Panc1 (cell line): Measurements from ENCODE around the gene ITGAV. TPM values are rescaled to one million over a fixed set of nuclear protein-coding genes. Genes with fewer than 3 reads are reported as not detected.

ENCODE experiments used
- ATAC-seq: fragments of 200-7000 bp; cut with Tn5 transposase; 2 replicates; pipeline ENCODE4 v1.9.1; 2020; ENCODE audit warnings: mild to moderate bottlenecking, moderate library complexity
- BruUV-seq: library from RNA; stranded (reverse); fragments of 400-500 nt; replicated peaks from 2 replicates; lab custom pipeline; 2021; lab: Mats Ljungman, UMichigan
- CTCF ChIA-PET: fragments of 300-600 bp; sonication (Branson Sonifier 250); formaldehyde crosslinking; loops from one replicate; lab custom pipeline; 2022; ENCODE audit warnings: antibody characterized with exemption; lab: Charles Lee
- POLR2A ChIA-PET: fragments of 300-600 bp; sonication (Branson Sonifier 250); formaldehyde crosslinking; loops from one replicate; lab custom pipeline; 2022; ENCODE audit warnings: antibody characterized with exemption; lab: Charles Lee
- DNase-seq: peaks from one replicate; pipeline ENCODE4 v3.0.0-alpha.2; 2010; ENCODE audit warnings: low read depth, low spot score
- H3K27ac ChIP-seq: 2 replicates; pipeline ENCODE4 v1.5.1; 2011; ENCODE audit warnings: mild to moderate bottlenecking, low read length, inconsistent platforms
- H3K27me3 ChIP-seq: fragments of 200-500 bp; sonication (Bioruptor generic); 2 replicates; pipeline ENCODE4 v1.6.0; 2014; ENCODE audit warnings: low read length, inconsistent platforms; ENCODE audit not compliant: control insufficient read depth, insufficient read depth
- H3K36me3 ChIP-seq: fragments of 200-500 bp; sonication (Bioruptor generic); 2 replicates; pipeline ENCODE4 v1.5.1; 2014; ENCODE audit warnings: inconsistent platforms, mild to moderate bottlenecking, low read length, moderate library complexity; ENCODE audit not compliant: control insufficient read depth, insufficient read depth
- H3K4me1 ChIP-seq: 2 replicates; pipeline ENCODE4 v1.5.1; 2011; ENCODE audit warnings: inconsistent platforms, mild to moderate bottlenecking, low read length, moderate library complexity; ENCODE audit not compliant: control insufficient read depth, insufficient read depth
- H3K4me3 ChIP-seq, 2 experiments: 2 replicates each; pipeline ENCODE4 v1.5.1; 2011 to 2012; ENCODE audit warnings: low read depth in 2 of 2, low read length in 2 of 2, mild to moderate bottlenecking in 2 of 2, inconsistent platforms in 1 of 2, moderate library complexity in 1 of 2
- H3K9me3 ChIP-seq: fragments of 200-500 bp; sonication (Bioruptor generic); 2 replicates; pipeline ENCODE4 v1.5.1; 2014; ENCODE audit warnings: low read depth, mild to moderate bottlenecking, inconsistent platforms, low read length, moderate library complexity; ENCODE audit not compliant: control insufficient read depth, insufficient read depth
- POLR2AphosphoS5 ChIP-seq: IDR thresholded peaks from 2 replicates; pipeline ENCODE4 v1.6.1; 2012; ENCODE audit warnings: mild to moderate bottlenecking, low read depth, low read length, moderate library complexity
- SIN3A ChIP-seq: IDR thresholded peaks from 2 replicates; pipeline ENCODE4 v1.6.1; 2012; ENCODE audit warnings: low read depth, mild to moderate bottlenecking, low read length, moderate library complexity, borderline replicate concordance; ENCODE audit not compliant: insufficient read depth
- TCF7L2 ChIP-seq: IDR thresholded peaks from 2 replicates; pipeline ENCODE4 v1.6.1; 2011; ENCODE audit warnings: mild to moderate bottlenecking, low read depth, low read length, inconsistent platforms
- in situ Hi-C: cut with HindIII; loops from 2 replicates; pipeline ENCODE4 v1.10.0; 2016; ENCODE audit warnings: low sequenced_read_pairs, low pct_unique_long_range_greater_than_20kb
- intact Hi-C: fragments of 100-400 bp; cut with micrococcal nuclease; formaldehyde crosslinking; loops from one replicate; pipeline ENCODE4 v1.10.0; 2022; ENCODE audit not compliant: unreplicated experiment
- total RNA-seq: library from RNA; stranded (reverse); gene quantifications from one replicate; pipeline ENCODE4 v1.2.1, GENCODE V29; 2021; ENCODE audit not compliant: unreplicated experiment
- TF ChIP-seq, protein P1 (sequence below): fragments of 450-650 bp; IDR thresholded peaks from 2 replicates; pipeline ENCODE4 v1.5.1; 2017; ENCODE audit warnings: mild to moderate bottlenecking
- TF ChIP-seq, protein P2 (sequence below), 2 experiments: IDR thresholded peaks; 2 replicates each; pipeline ENCODE4 v1.6.1; 2011 to 2012; ENCODE audit warnings: low read depth in 2 of 2, control low read depth in 1 of 2, low read length in 1 of 2, mild to moderate bottlenecking in 1 of 2, moderate library complexity in 1 of 2; ENCODE audit not compliant: insufficient read depth in 1 of 2

Gene ITGAV
- total RNA-seq, 1 experiment from 2014 or later: 218 TPM

DNA sequence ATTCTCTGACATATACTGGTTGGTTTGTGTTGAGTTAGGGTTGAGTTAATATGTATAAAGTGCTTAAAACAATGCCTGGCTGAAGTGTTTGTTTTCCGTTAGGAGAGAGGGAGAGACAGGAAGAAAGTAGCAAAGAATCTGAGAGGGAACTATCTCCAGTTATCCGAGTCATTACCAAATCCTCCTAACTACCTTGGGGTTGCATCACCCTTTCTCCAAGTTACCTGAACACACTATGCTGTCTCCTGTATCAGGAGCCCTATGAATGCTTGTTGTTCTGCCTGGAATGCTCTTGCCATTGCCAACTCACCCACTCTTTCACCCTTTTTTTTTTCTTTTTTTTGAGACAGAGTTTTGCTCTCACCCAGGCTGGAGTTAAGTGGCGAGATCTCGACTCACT, 47.9 kb upstream of the ITGAV start:
- POLR2A ChIA-PET: no interaction called here
- no peak for TF ChIP-seq POLR2AphosphoS5
- TF ChIP-seq, protein P1, sequence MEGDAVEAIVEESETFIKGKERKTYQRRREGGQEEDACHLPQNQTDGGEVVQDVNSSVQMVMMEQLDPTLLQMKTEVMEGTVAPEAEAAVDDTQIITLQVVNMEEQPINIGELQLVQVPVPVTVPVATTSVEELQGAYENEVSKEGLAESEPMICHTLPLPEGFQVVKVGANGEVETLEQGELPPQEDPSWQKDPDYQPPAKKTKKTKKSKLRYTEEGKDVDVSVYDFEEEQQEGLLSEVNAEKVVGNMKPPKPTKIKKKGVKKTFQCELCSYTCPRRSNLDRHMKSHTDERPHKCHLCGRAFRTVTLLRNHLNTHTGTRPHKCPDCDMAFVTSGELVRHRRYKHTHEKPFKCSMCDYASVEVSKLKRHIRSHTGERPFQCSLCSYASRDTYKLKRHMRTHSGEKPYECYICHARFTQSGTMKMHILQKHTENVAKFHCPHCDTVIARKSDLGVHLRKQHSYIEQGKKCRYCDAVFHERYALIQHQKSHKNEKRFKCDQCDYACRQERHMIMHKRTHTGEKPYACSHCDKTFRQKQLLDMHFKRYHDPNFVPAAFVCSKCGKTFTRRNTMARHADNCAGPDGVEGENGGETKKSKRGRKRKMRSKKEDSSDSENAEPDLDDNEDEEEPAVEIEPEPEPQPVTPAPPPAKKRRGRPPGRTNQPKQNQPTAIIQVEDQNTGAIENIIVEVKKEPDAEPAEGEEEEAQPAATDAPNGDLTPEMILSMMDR: no peak
- TF ChIP-seq, protein P2, sequence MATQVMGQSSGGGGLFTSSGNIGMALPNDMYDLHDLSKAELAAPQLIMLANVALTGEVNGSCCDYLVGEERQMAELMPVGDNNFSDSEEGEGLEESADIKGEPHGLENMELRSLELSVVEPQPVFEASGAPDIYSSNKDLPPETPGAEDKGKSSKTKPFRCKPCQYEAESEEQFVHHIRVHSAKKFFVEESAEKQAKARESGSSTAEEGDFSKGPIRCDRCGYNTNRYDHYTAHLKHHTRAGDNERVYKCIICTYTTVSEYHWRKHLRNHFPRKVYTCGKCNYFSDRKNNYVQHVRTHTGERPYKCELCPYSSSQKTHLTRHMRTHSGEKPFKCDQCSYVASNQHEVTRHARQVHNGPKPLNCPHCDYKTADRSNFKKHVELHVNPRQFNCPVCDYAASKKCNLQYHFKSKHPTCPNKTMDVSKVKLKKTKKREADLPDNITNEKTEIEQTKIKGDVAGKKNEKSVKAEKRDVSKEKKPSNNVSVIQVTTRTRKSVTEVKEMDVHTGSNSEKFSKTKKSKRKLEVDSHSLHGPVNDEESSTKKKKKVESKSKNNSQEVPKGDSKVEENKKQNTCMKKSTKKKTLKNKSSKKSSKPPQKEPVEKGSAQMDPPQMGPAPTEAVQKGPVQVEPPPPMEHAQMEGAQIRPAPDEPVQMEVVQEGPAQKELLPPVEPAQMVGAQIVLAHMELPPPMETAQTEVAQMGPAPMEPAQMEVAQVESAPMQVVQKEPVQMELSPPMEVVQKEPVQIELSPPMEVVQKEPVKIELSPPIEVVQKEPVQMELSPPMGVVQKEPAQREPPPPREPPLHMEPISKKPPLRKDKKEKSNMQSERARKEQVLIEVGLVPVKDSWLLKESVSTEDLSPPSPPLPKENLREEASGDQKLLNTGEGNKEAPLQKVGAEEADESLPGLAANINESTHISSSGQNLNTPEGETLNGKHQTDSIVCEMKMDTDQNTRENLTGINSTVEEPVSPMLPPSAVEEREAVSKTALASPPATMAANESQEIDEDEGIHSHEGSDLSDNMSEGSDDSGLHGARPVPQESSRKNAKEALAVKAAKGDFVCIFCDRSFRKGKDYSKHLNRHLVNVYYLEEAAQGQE (IDR thresholded peaks at IDR 0.05; ENCODE audit: insufficient read depth in 1 of 2, low read depth in 2 of 2, low read length in 1 of 2): no peak
- no peak for TF ChIP-seq SIN3A
- H3K4me1 ChIP-seq: peaks cover 34% of the 10 kb centered on the region
- H3K9me3 ChIP-seq: no peaks in the 10 kb centered on the region
- H3K36me3 ChIP-seq: no peaks in the 10 kb centered on the region
- in situ Hi-C loops (no loop called here), intact Hi-C loops (no loop called here)
- ATAC-seq (no peak), DNase-seq (no peak)
- no TSS peak for BruUV-seq
- peak overlapping the region; percentile 62; the same call in 1 of the 2 replicates for H3K27ac ChIP-seq
- no peak overlapping the region for H3K4me3 ChIP-seq
- CTCF ChIA-PET: no interaction called here
- H3K27me3 ChIP-seq: no peaks in the 10 kb centered on the region

DNA sequence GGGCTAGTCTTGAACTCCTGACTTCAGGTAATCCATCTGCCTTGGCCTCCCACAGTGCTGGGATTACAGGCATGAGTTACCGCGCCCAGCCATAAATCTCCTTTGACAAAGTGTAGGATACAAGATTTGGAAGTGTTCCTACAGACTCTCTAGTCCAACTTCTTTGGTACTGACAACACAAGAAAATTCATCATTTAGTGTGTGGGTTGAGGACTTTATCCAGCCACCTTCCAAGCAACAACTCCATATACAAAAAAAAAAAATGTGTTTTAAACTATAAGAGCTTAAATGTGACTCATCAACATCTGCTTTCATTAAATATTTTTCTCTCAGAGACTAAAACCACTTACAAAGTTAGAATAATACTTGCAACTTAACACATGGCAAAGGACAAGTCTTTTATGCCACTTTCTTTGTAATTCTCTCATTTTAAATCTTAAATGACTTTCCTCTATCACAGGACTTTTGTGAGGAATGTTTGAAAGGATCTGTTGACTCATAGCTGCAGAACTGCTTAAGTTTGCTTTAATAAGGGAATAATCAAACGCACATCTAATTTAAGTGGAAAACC, 46.2 kb upstream of the ITGAV start:
- TF ChIP-seq, protein P2 (IDR thresholded peaks at IDR 0.05; ENCODE audit: insufficient read depth in 1 of 2, low read depth in 2 of 2, low read length in 1 of 2): no peak
- TF ChIP-seq SIN3A: no peak
- TF ChIP-seq TCF7L2: no peak
- TF ChIP-seq POLR2AphosphoS5: no peak
- TF ChIP-seq, protein P1: no peak
- peaks cover 34% of the 10 kb centered on the region for H3K4me1 ChIP-seq
- intact Hi-C loops: no loop called here
- in situ Hi-C loops: no loop called here
- CTCF ChIA-PET: no interaction called here
- peak overlapping the region; percentile 93 for H3K27ac ChIP-seq
- no peaks in the 10 kb centered on the region for H3K9me3 ChIP-seq
- no TSS peak for BruUV-seq
- no peaks in the 10 kb centered on the region for H3K27me3 ChIP-seq
- no peaks in the 10 kb centered on the region for H3K36me3 ChIP-seq
- ATAC-seq: no peak; the same call in 1 of the 2 replicates
- POLR2A ChIA-PET: no interaction called here
- peak overlapping the region in 1 of 2 experiments; percentile 14; a peak in 1 of 4 replicates for H3K4me3 ChIP-seq
- peak; percentile 10 for DNase-seq
